HEK293 (cell line): ENCODE data around the gene HOXA3.

ENCODE experiments used
- KLF10 ChIP-seq: fragments of 450-650 bp; IDR thresholded peaks from 2 replicates; pipeline ENCODE4 v1.5.1; 2018; ENCODE audit warnings: missing biosample characterization, mild to moderate bottlenecking, missing genetic modification characterization
- KLF16 ChIP-seq: fragments of 450-650 bp; formaldehyde crosslinking; IDR thresholded peaks from 2 replicates; pipeline ENCODE4 v1.5.1; 2017; ENCODE audit warnings: missing biosample characterization, missing genetic modification characterization
- MEIS1 ChIP-seq: sonication (generic); formaldehyde crosslinking; IDR thresholded peaks from 2 replicates; pipeline ENCODE4 v1.8.1; 2022; ENCODE audit warnings: missing genetic modification reagents, mild to moderate bottlenecking, borderline replicate concordance
- PRDM1 ChIP-seq: fragments of 450-650 bp; formaldehyde crosslinking; IDR thresholded peaks from 2 replicates; pipeline ENCODE4; 2016; ENCODE audit warnings: missing biosample characterization, missing genetic modification characterization
- SALL2 ChIP-seq: fragments of 450-650 bp; formaldehyde crosslinking; IDR thresholded peaks from 2 replicates; pipeline ENCODE4 v1.5.0; 2017; ENCODE audit warnings: missing biosample characterization, mild to moderate bottlenecking, missing genetic modification characterization, borderline replicate concordance
- SCRT2 ChIP-seq: fragments of 450-650 bp; formaldehyde crosslinking; IDR thresholded peaks from 2 replicates; pipeline ENCODE4 v1.5.1; 2016; ENCODE audit warnings: missing biosample characterization, missing genetic modification characterization
- SP7 ChIP-seq: fragments of 450-650 bp; formaldehyde crosslinking; IDR thresholded peaks from 2 replicates; pipeline ENCODE4 v1.5.1; 2016; ENCODE audit warnings: missing biosample characterization, missing genetic modification characterization
- ZBTB11 ChIP-seq: fragments of 450-650 bp; formaldehyde crosslinking; conservative IDR thresholded peaks from 2 replicates; pipeline ENCODE4 v1.5.1; 2016; ENCODE audit warnings: low read depth, missing biosample characterization, missing genetic modification characterization
- ZBTB17 ChIP-seq: fragments of 450-650 bp; formaldehyde crosslinking; IDR thresholded peaks from 2 replicates; pipeline ENCODE4 v1.5.1; 2016; ENCODE audit warnings: missing biosample characterization, missing genetic modification characterization
- ZNF112 ChIP-seq: fragments of 450-650 bp; formaldehyde crosslinking; IDR thresholded peaks from 2 replicates; pipeline ENCODE4 v1.5.0; 2017; ENCODE audit warnings: missing biosample characterization, missing genetic modification characterization
- ZNF121 ChIP-seq: fragments of 450-650 bp; formaldehyde crosslinking; IDR thresholded peaks from 2 replicates; pipeline ENCODE4 v1.5.1; 2016; ENCODE audit warnings: missing biosample characterization, missing genetic modification characterization
- ZNF138 ChIP-seq: fragments of 450-650 bp; formaldehyde crosslinking; IDR thresholded peaks from 2 replicates; pipeline ENCODE4 v1.5.1; 2016; ENCODE audit warnings: missing biosample characterization, missing genetic modification characterization, borderline replicate concordance
- ZNF202 ChIP-seq: fragments of 450-650 bp; formaldehyde crosslinking; IDR thresholded peaks from 2 replicates; pipeline ENCODE4 v1.5.1; 2016; ENCODE audit warnings: missing biosample characterization, missing genetic modification characterization, borderline replicate concordance
- ZNF324 ChIP-seq: fragments of 450-650 bp; formaldehyde crosslinking; IDR thresholded peaks from 2 replicates; pipeline ENCODE4 v1.5.1; 2016; ENCODE audit warnings: missing biosample characterization, missing genetic modification characterization
- ZNF354C ChIP-seq: fragments of 450-650 bp; formaldehyde crosslinking; IDR thresholded peaks from 2 replicates; pipeline ENCODE4 v1.5.1; 2016; ENCODE audit warnings: missing biosample characterization, missing genetic modification characterization, low read depth, borderline replicate concordance
- ZNF510 ChIP-seq: fragments of 450-650 bp; formaldehyde crosslinking; IDR thresholded peaks from 2 replicates; pipeline ENCODE4 v1.5.1; 2018; ENCODE audit warnings: mild to moderate bottlenecking, missing genetic modification characterization, missing biosample characterization; ENCODE audit not compliant: insufficient replicate concordance
- ZSCAN18 ChIP-seq: fragments of 450-650 bp; formaldehyde crosslinking; IDR thresholded peaks from 2 replicates; pipeline ENCODE4 v1.5.1; 2016; ENCODE audit warnings: missing biosample characterization, missing genetic modification characterization
- TF ChIP-seq, protein P1 (sequence below): fragments of 450-650 bp; formaldehyde crosslinking; IDR thresholded peaks from 2 replicates; pipeline ENCODE4 v1.5.1; 2016; ENCODE audit warnings: missing biosample characterization, missing genetic modification characterization
- TF ChIP-seq, protein P2 (sequence below): fragments of 450-650 bp; formaldehyde crosslinking; conservative IDR thresholded peaks from 2 replicates; pipeline ENCODE4 v1.5.1; 2016; ENCODE audit warnings: low read depth, missing biosample characterization, missing genetic modification characterization
- TF ChIP-seq, protein P3 (sequence below): fragments of 450-650 bp; formaldehyde crosslinking; IDR thresholded peaks from 2 replicates; pipeline ENCODE4 v1.5.1; 2016; ENCODE audit warnings: missing biosample characterization, missing genetic modification characterization
- TF ChIP-seq, protein P4 (sequence below): fragments of 450-650 bp; formaldehyde crosslinking; IDR thresholded peaks from 2 replicates; pipeline ENCODE4 v1.5.1; 2016; ENCODE audit warnings: missing biosample characterization, missing genetic modification characterization
- TF ChIP-seq, protein P5 (sequence below): fragments of 450-650 bp; formaldehyde crosslinking; IDR thresholded peaks from 2 replicates; pipeline ENCODE4 v1.5.1; 2016; ENCODE audit warnings: missing biosample characterization, missing genetic modification characterization

Gene HOXA3

GRCh38 chr7:27187475-27188385 is 35.3 kb upstream of the HOXA3 start (continued):
- peak; percentile 37 for TF ChIP-seq ZBTB11 (tag by site-specific recombination)
- no peak for TF ChIP-seq ZNF354C (tag by site-specific recombination)
- no peak for TF ChIP-seq ZNF121 (tag by site-specific recombination)
- TF ChIP-seq, protein P1, sequence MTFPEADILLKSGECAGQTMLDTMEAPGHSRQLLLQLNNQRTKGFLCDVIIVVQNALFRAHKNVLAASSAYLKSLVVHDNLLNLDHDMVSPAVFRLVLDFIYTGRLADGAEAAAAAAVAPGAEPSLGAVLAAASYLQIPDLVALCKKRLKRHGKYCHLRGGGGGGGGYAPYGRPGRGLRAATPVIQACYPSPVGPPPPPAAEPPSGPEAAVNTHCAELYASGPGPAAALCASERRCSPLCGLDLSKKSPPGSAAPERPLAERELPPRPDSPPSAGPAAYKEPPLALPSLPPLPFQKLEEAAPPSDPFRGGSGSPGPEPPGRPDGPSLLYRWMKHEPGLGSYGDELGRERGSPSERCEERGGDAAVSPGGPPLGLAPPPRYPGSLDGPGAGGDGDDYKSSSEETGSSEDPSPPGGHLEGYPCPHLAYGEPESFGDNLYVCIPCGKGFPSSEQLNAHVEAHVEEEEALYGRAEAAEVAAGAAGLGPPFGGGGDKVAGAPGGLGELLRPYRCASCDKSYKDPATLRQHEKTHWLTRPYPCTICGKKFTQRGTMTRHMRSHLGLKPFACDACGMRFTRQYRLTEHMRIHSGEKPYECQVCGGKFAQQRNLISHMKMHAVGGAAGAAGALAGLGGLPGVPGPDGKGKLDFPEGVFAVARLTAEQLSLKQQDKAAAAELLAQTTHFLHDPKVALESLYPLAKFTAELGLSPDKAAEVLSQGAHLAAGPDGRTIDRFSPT (tag by site-specific recombination): no peak
- TF ChIP-seq ZNF138 (tag by site-specific recombination): no peak
- no peak for TF ChIP-seq SALL2 (tag by site-specific recombination)
- no peak for TF ChIP-seq ZSCAN18
- TF ChIP-seq ZNF324 (tag by site-specific recombination): no peak
- TF ChIP-seq ZNF112 (tag by site-specific recombination): no peak
- TF ChIP-seq, protein P2, sequence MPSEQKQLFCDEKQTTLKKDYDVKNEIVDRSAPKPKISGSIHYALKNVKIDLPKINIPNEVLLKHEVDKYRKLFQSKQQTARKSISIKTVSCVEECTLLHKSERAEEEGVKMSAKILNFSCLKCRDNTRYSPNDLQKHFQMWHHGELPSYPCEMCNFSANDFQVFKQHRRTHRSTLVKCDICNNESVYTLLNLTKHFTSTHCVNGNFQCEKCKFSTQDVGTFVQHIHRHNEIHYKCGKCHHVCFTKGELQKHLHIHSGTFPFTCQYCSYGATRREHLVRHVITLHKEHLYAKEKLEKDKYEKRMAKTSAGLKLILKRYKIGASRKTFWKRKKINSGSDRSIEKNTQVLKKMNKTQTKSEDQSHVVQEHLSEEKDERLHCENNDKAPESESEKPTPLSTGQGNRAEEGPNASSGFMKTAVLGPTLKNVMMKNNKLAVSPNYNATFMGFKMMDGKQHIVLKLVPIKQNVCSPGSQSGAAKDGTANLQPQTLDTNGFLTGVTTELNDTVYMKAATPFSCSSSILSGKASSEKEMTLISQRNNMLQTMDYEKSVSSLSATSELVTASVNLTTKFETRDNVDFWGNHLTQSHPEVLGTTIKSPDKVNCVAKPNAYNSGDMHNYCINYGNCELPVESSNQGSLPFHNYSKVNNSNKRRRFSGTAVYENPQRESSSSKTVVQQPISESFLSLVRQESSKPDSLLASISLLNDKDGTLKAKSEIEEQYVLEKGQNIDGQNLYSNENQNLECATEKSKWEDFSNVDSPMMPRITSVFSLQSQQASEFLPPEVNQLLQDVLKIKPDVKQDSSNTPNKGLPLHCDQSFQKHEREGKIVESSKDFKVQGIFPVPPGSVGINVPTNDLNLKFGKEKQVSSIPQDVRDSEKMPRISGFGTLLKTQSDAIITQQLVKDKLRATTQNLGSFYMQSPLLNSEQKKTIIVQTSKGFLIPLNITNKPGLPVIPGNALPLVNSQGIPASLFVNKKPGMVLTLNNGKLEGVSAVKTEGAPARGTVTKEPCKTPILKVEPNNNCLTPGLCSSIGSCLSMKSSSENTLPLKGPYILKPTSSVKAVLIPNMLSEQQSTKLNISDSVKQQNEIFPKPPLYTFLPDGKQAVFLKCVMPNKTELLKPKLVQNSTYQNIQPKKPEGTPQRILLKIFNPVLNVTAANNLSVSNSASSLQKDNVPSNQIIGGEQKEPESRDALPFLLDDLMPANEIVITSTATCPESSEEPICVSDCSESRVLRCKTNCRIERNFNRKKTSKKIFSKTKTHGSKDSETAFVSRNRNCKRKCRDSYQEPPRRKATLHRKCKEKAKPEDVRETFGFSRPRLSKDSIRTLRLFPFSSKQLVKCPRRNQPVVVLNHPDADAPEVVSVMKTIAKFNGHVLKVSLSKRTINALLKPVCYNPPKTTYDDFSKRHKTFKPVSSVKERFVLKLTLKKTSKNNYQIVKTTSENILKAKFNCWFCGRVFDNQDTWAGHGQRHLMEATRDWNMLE (tag by site-specific recombination): no peak
- TF ChIP-seq SP7 (tag by site-specific recombination): no peak
- TF ChIP-seq, protein P3, sequence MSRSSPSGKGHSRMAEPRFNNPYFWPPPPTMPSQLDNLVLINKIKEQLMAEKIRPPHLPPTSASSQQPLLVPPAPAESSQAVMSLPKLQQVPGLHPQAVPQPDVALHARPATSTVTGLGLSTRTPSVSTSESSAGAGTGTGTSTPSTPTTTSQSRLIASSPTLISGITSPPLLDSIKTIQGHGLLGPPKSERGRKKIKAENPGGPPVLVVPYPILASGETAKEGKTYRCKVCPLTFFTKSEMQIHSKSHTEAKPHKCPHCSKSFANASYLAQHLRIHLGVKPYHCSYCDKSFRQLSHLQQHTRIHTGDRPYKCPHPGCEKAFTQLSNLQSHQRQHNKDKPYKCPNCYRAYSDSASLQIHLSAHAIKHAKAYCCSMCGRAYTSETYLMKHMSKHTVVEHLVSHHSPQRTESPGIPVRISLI: no peak
- no peak for TF ChIP-seq ZNF510 (tag by site-specific recombination)
- TF ChIP-seq, protein P4, sequence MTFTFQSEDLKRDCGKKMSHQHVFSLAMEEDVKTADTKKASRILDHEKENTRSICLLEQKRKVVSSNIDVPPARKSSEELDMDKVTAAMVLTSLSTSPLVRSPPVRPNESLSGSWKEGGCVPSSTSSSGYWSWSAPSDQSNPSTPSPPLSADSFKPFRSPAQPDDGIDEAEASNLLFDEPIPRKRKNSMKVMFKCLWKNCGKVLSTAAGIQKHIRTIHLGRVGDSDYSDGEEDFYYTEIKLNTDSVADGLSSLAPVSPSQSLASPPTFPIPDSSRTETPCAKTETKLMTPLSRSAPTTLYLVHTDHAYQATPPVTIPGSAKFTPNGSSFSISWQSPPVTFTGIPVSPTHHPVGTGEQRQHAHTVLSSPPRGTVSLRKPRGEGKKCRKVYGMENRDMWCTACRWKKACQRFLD (tag by site-specific recombination): no peak
- no peak for TF ChIP-seq KLF10 (tag by site-specific recombination)
- TF ChIP-seq, protein P5, sequence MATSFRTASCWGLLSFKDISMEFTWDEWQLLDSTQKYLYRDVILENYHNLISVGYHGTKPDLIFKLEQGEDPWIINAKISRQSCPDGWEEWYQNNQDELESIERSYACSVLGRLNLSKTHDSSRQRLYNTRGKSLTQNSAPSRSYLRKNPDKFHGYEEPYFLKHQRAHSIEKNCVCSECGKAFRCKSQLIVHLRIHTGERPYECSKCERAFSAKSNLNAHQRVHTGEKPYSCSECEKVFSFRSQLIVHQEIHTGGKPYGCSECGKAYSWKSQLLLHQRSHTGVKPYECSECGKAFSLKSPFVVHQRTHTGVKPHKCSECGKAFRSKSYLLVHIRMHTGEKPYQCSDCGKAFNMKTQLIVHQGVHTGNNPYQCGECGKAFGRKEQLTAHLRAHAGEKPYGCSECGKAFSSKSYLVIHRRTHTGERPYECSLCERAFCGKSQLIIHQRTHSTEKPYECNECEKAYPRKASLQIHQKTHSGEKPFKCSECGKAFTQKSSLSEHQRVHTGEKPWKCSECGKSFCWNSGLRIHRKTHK (tag by site-specific recombination): no peak
- peak; percentile 75 for TF ChIP-seq ZBTB17 (tag by site-specific recombination)
- no peak for TF ChIP-seq ZNF202 (tag by site-specific recombination)
- TF ChIP-seq KLF16 (tag by site-specific recombination): no peak
- no peak for TF ChIP-seq SCRT2 (tag by site-specific recombination)
- no peak for TF ChIP-seq MEIS1 (CRISPR knock-in tag)
- TF ChIP-seq PRDM1 (tag by site-specific recombination): no peak
